GM18517 (cell line): Measurements from ENCODE around the gene TTC5.
"Not testable (repeated sequence)": the region's sequence is repeated elsewhere in the genome, so short reads cannot be mapped to it uniquely, and the experiment has no call there.

Experiments used
- ATAC-seq: cut with Tn5 transposase; IDR thresholded peaks from one replicate; pipeline ENCODE4 v1.9.1; 2021; ENCODE audit warnings: mild to moderate bottlenecking, moderate library complexity; ENCODE audit not compliant: unreplicated experiment

Gene TTC5

GRCh38 chr14:20306079-20306423, 300 bp upstream of the TTC5 start:
- ATAC-seq: peak; percentile 16

GRCh38 chr14:20302042-20302755, 3.6 kb downstream of the TTC5 start:
- ATAC-seq: no peak

DNA sequence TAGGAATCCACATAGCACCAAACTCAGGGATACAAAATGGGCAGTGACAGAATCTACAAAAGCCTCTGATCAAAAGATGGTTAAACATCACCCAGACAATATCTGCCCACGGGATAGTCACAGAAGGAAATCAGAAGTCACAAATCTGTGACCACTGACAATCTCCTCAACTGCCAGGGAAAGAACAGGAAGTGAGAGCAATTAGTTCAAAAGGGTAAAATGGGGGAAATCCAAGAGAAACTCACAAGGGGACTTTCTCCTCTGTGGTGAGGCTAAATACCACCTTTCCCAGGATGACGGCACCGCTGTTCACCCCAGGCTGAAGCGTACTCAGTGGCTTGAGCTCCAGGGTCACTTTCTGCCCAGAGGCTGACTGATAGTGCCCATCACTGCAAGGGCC, 10.7 kb downstream of the TTC5 start:
- peak; percentile 72 for ATAC-seq

DNA sequence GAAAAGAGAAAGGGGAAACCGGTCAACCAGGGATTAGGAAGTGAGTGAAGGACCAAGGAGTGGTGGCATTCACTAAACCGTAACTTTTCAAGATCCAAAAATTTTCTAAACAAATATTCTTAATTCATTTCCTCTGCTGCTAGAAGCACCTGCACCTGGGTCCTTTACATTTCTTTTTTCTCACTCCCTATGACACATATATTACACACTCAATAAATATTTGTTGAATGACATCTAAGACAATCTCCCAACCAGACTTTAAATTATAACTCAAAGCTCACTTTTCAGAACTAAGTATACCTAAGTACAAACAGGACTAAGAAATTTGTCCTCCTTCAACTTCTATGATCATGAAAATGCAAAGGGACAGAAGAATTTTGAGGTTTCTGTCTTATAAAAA, 11.1 kb downstream of the TTC5 start:
- ATAC-seq: no peak

GRCh38 chr14:20281998-20282397, 23.8 kb downstream of the TTC5 start:
- not testable (repeated sequence) for ATAC-seq

GRCh38 chr14:20280265-20280664, 25.5 kb downstream of the TTC5 start:
- not testable (repeated sequence) for ATAC-seq

DNA sequence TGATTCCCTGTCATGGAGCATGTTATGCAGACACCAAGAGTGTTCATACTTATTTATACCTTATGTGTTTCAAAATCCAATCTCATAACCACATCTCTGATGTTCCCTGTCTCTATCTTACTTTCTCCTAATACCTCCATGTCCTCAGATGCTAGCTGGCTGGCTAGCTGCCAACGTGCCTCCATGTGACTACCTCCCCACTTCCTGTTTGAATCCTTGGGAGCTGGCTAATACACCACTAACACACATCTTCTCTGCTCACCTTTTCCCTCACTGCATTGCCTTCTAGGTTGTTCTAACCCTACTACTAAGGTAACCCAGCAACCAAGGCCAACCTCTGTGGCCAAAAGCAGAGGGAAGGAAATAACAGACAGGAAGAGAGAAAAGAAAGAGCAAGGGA, 27.3 kb downstream of the TTC5 start:
- no peak for ATAC-seq

DNA sequence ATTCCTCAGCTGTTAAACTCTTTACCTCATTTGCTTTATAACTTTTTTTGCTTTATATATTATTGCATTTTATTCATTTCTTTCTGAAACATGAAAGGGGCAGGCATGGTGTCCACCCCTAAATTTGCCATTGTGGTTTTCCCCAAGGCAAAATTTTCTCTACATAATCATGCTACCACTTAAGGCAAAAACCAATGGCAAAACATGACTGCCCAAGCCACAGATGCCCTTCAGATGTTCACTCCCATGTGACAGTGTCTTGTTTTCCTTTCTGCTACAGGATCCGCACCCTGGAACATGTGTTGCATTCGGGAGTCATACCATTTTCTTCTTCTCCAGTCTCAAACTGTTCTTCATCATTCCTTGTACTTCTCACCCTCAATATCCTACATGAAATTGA, 28.3 kb downstream of the TTC5 start:
- no peak for ATAC-seq

DNA sequence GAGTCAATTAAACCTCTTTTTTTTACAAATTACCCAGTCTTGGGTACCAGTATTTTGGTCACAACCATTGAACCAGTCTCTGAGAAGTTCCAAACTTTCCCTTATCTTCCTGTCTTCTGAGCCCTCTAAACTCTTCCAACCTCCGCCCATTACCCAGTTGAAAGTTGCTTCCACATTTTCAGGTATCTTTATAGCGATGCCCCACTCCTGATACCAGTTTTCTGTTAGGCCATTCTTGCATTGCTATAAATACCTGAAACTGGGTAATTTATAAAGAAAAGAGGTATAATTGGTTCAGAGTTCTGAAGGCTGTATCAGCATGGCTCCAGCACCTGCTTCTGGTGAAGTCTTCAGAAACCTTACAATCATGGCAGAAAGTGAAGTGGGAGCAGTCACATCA, 31.7 kb downstream of the TTC5 start:
- ATAC-seq: no peak

GRCh38 chr14:20264361-20264760, 41.4 kb downstream of the TTC5 start:
- not testable (repeated sequence) for ATAC-seq

GRCh38 chr14:20262642-20263128, 43.1 kb downstream of the TTC5 start:
- ATAC-seq: no peak

DNA sequence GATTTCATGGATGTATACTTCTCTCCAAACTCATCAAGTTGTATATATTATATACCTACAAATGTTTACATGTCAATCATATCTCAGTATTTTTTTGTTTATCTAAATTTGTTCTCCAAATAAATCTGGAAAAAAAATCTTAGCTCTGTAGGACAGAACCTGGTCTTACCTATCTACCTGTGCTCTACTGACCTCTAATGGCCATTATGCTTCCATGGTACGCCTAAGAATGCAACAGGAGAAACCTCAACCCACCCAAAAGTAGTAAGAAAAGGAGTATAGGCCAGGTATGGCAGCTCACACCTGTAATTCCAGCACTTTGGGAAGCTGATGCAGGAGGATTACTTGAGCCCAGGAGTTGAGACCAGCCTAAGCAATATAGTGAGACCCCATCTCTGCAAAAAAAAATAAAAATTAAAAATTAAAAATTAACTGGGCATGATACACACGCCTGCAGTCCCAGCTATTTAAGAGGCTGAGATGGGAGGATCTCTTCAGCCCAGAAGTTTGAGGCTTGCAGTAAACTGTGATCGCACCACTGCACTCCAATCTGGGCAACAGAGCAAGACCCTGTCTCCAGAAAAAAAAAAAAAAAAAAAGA, 58.0 kb downstream of the TTC5 start:
- no peak for ATAC-seq
